OCI-LY1 (cell line): ENCODE measurements around the gene LCN9.

Experiments
- CTCF ChIP-seq: fragments of 200-600 bp; sonication (generic), shearing (Covaris generic); IDR thresholded peaks from 2 replicates; pipeline ENCODE4 v1.5.1; 2017; ENCODE audit warnings: mild to moderate bottlenecking, antibody characterized with exemption, low read length, moderate library complexity, mixed read lengths
- EZH2 ChIP-seq: fragments of 200-600 bp; sonication (generic), shearing (Covaris generic); IDR thresholded peaks from 2 replicates; pipeline ENCODE4 v1.8.0; 2017; ENCODE audit warnings: borderline replicate concordance, mixed run types, mild to moderate bottlenecking, antibody characterized with exemption, low read length, moderate library complexity, mixed read lengths

DNA sequence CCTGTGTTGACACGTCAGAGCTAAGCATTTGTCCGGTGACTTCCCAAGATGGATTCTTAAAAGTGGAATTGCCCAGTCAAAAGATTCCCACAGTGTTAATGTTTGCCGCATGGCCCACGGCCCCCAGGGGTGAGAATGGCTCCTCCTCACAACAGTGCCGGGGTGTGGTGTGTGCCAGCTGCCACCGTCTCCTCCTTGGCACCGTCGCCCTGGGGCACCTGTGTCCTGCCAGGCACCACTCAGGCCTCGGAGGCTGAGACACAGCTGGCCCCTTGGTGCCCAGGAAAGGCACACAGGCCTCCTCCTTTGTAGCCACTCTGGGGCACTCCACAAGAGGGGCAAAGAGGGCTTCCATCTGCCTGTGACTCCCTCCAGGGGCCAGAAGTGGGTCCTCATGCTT, 43.2 kb downstream of the LCN9 start:
- TF ChIP-seq EZH2, result no peak
- no peak for TF ChIP-seq CTCF
